ENCODE measurements around the gene ATP11A.

The ATP11A gene

GRCh38 chr13:112818040-112818697 lies 128.3 kb downstream of the ATP11A start:
- no peak for DNase-seq (ENCODE audit: low spot score)

GRCh38 chr13:112818698-112819045 lies 128.8 kb downstream of the ATP11A start:
- DNase-seq (ENCODE audit: low spot score), result no peak

DNA sequence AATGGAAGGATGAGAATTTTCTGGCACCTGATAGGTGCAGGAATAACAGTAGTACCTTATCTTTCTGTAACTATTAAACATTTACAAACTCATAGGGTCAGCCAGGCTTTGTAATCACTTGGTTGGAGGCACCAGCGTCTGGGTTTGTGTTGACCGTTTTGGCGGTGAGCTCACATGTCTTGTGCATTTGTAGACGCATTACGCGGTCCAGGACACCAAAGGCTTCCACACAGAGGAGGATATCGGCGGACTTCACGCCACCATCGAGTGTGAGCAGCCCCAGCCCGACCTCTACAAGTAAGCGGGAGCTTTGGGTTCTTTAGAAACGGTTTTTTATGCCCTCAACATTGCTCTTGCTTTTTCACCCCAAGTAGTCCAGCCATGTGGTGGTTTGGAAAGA lies 129.3 kb downstream of the ATP11A start:
- no peak for DNase-seq (ENCODE audit: low spot score)

- no peak for DNase-seq (ENCODE audit: low spot score)
Observed at GRCh38 chr13:112819816-112820215, 130.0 kb downstream of the ATP11A start.

- DNase-seq (ENCODE audit: low spot score), result no peak
Observed at GRCh38 chr13:112820318-112820717, 130.5 kb downstream of the ATP11A start.

GRCh38 chr13:112821340-112822055 lies 131.7 kb downstream of the ATP11A start:
- no peak for DNase-seq (ENCODE audit: low spot score)

- DNase-seq (ENCODE audit: low spot score), result no peak
Observed at GRCh38 chr13:112822851-112823250, 133.0 kb downstream of the ATP11A start.

DNA sequence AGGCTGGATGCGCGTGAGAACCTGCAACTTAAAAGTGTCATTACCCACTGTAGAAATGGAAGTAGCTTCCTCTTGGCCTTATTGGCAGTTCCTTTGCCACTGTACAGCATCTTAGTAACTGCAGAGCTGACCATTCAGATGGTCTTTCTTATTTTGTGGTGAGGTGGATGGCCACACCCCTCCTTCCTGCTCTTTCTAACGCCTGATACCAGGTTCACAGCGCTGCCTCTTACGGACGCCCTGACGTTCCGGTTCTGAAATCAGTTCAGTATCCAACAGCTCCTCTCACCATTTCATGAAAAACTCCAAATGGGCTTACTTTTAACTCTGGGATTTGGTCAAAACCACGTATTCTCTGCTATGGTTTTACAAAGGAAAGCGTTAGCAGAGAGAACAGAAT lies 134.6 kb downstream of the ATP11A start:
- DNase-seq (ENCODE audit: low spot score), result no peak

DNA sequence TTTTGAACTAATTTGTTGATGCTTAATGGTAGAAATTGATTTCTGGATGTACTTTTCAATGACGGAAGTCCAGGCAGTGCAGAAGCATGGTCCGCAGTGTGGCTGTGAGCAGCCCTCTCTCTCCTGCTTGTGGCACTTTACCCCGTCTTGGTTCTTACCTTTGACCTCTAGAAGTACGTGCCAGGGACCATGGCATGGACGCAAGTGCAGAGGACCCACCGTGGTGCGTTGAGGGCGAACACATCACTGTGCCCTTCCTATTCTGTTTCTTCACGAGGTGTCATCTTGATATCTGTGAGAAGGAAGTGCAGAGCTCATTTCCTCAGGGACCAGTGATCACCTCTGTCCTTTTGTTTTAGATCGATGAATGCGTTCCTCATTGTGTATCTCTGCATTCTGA lies 135.2 kb downstream of the ATP11A start:
- no peak for DNase-seq (ENCODE audit: low spot score)

GRCh38 chr13:112825875-112826274 lies 136.0 kb downstream of the ATP11A start:
- no peak for DNase-seq (ENCODE audit: low spot score)

DNA sequence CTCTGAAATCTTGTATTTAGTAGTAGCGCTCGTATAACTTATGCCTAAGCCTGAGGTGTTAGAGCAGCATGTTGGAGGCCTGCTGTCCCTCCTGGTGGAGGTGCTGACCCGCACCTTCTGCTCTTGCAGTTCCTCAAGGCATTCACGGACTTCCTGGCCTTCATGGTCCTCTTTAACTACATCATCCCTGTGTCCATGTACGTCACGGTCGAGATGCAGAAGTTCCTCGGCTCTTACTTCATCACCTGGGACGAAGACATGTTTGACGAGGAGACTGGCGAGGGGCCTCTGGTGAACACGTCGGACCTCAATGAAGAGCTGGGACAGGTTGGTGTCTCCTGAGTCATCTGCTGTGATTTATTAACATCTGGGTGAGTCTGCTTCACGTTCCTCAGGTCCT lies 136.7 kb downstream of the ATP11A start:
- DNase-seq (ENCODE audit: low spot score), result no peak

- no peak for DNase-seq (ENCODE audit: low spot score)
Observed at GRCh38 chr13:112828082-112828699, 138.4 kb downstream of the ATP11A start.

GRCh38 chr13:112828756-112829155 lies 138.9 kb downstream of the ATP11A start:
- DNase-seq (ENCODE audit: low spot score), result no peak

DNA sequence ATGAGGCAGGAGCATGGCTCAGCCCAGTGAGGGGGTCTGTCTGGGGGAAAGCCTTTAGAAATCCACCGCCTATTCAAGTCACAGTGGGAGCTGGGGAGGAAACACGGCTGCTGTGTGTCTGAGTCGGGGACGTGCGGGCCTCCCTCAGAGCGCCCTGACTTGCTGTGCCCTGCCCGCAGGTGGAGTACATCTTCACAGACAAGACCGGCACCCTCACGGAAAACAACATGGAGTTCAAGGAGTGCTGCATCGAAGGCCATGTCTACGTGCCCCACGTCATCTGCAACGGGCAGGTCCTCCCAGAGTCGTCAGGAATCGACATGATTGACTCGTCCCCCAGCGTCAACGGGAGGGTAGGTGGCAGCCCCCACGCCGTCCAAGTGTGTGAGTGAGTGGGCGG lies 141.4 kb downstream of the ATP11A start:
- DNase-seq (ENCODE audit: low spot score), result no peak

GRCh38 chr13:112831801-112832200 lies 142.0 kb downstream of the ATP11A start:
- no peak for DNase-seq (ENCODE audit: low spot score)

GRCh38 chr13:112832811-112833210 lies 143.0 kb downstream of the ATP11A start:
- no peak for DNase-seq (ENCODE audit: low spot score)

DNA sequence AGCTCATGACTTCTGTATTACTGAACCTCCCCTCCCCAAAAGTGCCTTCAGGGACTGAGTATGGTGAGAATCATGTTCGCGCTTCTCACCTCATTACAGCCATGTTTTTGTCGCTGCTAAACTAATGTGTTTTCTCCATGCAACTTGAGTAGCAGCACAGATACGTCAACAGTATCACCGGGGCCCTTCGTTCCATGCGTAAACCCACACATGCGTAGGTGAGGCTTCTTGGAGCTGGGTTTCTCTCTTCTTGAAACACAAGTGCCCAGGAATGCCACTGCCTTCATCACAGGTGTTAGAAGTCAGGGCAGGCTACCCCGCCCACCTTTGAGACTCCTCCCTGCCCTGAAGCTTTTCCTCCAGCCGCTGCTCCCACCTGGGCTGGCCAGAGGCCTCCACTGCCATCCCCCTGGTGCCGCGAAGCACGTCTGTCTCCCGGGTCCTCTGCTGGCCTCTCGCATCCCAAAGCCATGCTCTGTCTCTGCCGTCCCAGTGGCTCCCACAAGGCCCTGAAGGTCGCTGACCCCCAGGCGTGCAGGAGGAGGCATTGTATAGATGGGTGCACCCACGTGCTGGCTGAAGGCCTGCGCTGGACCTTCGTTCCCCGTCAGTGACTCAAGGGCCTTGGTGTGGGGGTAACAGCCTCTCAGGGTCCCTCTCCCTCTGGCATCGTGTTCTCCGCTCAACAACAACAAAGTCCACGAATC lies 143.9 kb downstream of the ATP11A start:
- no peak for DNase-seq (ENCODE audit: low spot score)

GRCh38 chr13:112835344-112835743 lies 145.5 kb downstream of the ATP11A start:
- DNase-seq (ENCODE audit: low spot score), result no peak

- no peak for DNase-seq (ENCODE audit: low spot score)
Observed at GRCh38 chr13:112835796-112836195, 146.0 kb downstream of the ATP11A start.

DNA sequence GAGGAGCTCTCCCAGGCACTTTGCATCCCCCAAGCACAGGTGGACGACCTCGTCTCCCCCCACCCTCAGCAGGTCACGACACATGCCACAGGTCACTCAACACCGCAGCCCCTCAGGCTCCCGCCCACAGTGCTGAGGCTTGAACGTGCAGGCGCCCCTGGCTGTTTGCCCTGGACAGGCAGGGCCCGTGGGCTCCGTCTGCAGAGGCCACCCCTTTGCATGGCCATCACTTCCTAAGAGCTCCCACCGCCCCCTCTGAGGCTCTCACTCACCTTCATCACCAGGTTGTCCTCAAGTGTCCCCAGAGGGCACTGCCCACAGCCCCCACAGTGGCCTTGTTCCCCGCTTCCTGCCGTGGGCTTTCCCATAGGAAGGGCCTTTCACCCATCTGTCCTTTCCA lies 147.1 kb downstream of the ATP11A start:
- no peak for DNase-seq (ENCODE audit: low spot score)

DNA sequence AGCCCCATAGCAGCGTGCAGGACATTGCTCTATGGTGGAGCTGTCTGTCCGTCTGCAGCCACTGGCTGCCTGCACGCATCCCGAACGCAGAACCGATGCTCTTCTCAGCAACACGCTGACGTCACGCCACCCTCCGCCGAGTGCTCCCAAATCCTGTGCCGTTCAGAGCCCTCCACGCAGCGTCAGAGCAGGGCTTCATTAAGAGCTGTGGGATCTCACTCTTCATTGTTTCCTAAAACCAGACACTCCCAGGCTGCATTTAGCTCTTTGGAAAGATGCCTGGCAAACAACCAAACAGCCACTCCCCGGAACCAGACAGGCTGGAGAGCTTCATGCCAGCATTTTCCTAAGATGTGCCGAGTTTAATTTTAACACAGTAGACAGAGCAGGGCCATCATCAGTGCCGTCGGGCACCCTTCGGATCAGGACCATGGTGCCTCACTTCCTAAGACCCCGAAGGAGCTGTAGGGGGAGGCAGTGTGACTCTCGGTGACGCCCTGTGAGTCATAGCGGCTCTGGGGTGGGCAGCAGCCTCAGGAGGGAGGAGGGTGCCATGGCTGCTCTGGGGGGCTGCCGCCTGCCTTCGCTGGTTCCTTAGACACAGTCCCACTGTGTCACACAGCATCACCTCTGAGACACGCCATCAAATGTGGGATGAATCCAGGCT lies 147.7 kb downstream of the ATP11A start:
- DNase-seq (ENCODE audit: low spot score), result no peak
